SK-N-MC (cell line): ENCODE results near the gene OTOF.

Source experiments
- EZH2 ChIP-seq: fragments of 200-600 bp; sonication (generic); IDR thresholded peaks from one replicate; pipeline ENCODE4 v1.6.1; 2017; ENCODE audit warnings: antibody characterized with exemption
- FOXP2 ChIP-seq: optimal IDR thresholded peaks from 2 replicates; pipeline ENCODE3; 2011; ENCODE audit warnings: mild to moderate bottlenecking, moderate library complexity; ENCODE audit not compliant: insufficient read depth; ENCODE audit errors: extremely low read length, control extremely low read depth
- POLR2AphosphoS5 ChIP-seq: IDR thresholded peaks from 2 replicates; pipeline ENCODE4 v1.6.1; 2012; ENCODE audit warnings: mild to moderate bottlenecking, low read depth, low read length, borderline replicate concordance

DNA sequence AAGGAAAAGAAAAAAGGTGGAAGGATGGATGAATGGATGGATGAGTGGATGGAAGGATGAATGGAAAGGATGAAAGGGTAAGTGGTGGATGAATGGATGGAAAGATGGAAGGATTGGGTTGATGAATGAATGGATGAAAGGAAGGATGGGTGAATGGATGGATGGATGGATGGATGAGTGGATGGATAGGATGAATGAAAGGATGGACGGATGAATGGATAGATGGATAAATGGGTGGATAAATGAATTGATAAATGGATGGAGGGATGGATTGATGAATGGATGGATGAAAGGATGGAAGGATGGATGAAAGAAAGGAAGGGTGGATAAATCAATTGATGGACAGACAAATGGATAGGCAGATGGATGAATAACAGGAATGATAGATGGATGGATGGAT lies 48.2 kb upstream of the OTOF start:
- TF ChIP-seq EZH2 (no peak), POLR2AphosphoS5 (no peak), FOXP2 (no peak)
